Measurements from ENCODE around the gene KCNIP4. TPM values are rescaled to one million over a fixed set of nuclear protein-coding genes. Genes with fewer than 3 reads are reported as not detected.
"Not testable (repeated sequence)": the region's sequence is repeated elsewhere in the genome, so short reads cannot be mapped to it uniquely, and the experiment has no call there.

The KCNIP4 gene
- polyA plus RNA-seq, 2 donors: 0.12 TPM; not detected in 1

DNA sequence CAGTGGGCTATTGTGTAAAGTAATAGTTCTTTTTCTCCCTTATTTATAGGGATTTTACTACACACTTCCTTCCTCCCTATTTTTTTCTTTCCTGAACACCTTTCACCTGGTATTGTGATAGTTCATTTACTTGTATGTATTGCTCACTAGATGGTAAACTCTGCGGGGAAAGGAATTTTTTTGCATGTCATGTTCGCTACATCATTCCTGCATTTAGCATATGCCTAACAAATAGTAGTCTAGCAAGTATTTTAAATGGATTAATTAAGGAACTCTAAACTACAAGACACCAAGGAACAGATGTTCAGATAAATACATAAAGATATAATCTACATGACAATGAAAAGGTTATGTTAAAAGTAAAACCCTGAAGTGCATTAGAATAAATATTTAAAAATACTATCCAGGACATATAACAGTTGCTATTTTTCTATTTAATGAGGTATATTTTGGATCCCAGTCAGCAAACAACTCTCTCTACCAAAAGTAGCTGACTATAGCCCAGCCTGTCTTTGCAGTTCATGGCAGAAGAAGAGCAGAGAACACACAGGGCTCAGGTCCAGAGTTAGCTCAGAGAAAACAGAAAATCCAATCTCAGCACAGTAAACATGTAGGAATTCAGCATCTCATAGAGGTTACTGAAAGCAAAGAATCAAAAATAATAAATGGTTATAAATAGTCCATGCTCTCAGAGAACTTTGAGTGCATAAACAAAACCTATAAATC lies 1160.5 kb downstream of the KCNIP4 start:
- Histone ChIP-seq H3K9me3 (ENCODE audit: control insufficient read depth in 2 of 2, insufficient read depth in 1 of 2, low read depth in 1 of 2, low read length in 1 of 2) (no peaks in the 10 kb centered on the region), H3K36me3 (ENCODE audit: control insufficient read depth in 2 of 2, insufficient read depth in 2 of 2, low read length in 1 of 2) (no peaks in the 10 kb centered on the region), H3K4me3 (ENCODE audit: low read depth in 1 of 2, low read length in 2 of 2) (no peak overlapping the region), H3K4me1 (ENCODE audit: control insufficient read depth in 2 of 2, insufficient read depth in 2 of 2, low read length in 1 of 2) (no peaks in the 10 kb centered on the region), H3K27me3 (ENCODE audit: control insufficient read depth in 1 of 2, insufficient read depth in 2 of 2, low read length in 2 of 2) (no peaks in the 10 kb centered on the region), H3K27ac (ENCODE audit: low read depth in 2 of 2, low read length in 1 of 2) (no peak overlapping the region)
- 68 to 75% methylated on average over 2 of the region's 2 CpGs for WGBS, 2 donors

DNA sequence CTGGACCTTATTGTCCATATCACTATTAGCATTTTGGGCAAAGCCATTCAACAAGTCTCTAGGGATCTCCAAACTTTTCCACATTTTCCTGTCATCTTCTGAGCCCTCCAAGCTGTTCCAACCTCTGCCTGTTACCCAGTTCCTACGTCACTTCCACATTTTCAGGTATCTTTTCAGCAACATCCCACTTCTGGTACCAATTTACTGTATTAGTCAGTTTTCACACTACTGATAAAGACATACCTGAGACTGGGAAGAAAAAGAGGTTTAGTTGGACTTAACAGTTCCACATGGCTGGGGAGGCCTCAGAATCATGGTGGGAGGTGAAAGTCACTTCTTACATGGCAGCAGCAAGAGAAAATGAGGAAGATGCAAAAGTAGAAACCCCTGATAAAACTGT lies 1165.4 kb downstream of the KCNIP4 start:
- H3K27ac ChIP-seq (ENCODE audit: low read depth in 2 of 2, low read length in 1 of 2); H3K4me3 ChIP-seq (ENCODE audit: low read depth in 1 of 2, low read length in 2 of 2); H3K4me1 ChIP-seq (ENCODE audit: control insufficient read depth in 2 of 2, insufficient read depth in 2 of 2, low read length in 1 of 2); H3K9me3 ChIP-seq (ENCODE audit: control insufficient read depth in 2 of 2, insufficient read depth in 1 of 2, low read depth in 1 of 2, low read length in 1 of 2); H3K36me3 ChIP-seq (ENCODE audit: control insufficient read depth in 2 of 2, insufficient read depth in 2 of 2, low read length in 1 of 2); H3K27me3 ChIP-seq (ENCODE audit: control insufficient read depth in 1 of 2, insufficient read depth in 2 of 2, low read length in 2 of 2): not testable (repeated sequence)
- 92 to 97% methylated on average over 1 of the region's 1 CpG for WGBS, 2 donors

DNA sequence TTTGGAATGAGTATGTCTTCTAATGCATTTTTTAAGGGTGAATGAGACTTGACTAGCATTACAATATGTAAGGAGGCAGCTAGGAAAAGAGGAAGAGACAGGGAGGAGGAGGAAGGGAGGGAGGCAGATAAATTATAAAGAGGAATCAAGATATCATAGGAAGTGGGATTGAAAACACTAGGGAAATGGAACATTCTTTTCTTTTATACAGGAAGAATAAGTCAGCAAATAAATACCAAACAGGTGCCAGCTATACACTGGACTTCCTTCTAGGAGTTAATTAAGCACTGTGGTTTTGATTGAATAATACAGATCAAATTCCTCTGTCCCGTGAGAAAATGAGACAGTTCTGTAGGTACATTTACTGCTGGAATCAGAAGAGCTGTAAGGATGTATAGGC lies 1169.7 kb downstream of the KCNIP4 start:
- WGBS, 2 donors: 52 to 54% methylated on average over 1 of the region's 1 CpG
- no peaks in the 10 kb centered on the region for H3K36me3 ChIP-seq (ENCODE audit: control insufficient read depth in 2 of 2, insufficient read depth in 2 of 2, low read length in 1 of 2)
- H3K4me1 ChIP-seq (ENCODE audit: control insufficient read depth in 2 of 2, insufficient read depth in 2 of 2, low read length in 1 of 2): no peaks in the 10 kb centered on the region
- H3K9me3 ChIP-seq (ENCODE audit: control insufficient read depth in 2 of 2, insufficient read depth in 1 of 2, low read depth in 1 of 2, low read length in 1 of 2): no peaks in the 10 kb centered on the region
- no peaks in the 10 kb centered on the region for H3K27me3 ChIP-seq (ENCODE audit: control insufficient read depth in 1 of 2, insufficient read depth in 2 of 2, low read length in 2 of 2)
- H3K27ac ChIP-seq (ENCODE audit: low read depth in 2 of 2, low read length in 1 of 2): no peak overlapping the region
- no peak overlapping the region for H3K4me3 ChIP-seq (ENCODE audit: low read depth in 1 of 2, low read length in 2 of 2)

DNA sequence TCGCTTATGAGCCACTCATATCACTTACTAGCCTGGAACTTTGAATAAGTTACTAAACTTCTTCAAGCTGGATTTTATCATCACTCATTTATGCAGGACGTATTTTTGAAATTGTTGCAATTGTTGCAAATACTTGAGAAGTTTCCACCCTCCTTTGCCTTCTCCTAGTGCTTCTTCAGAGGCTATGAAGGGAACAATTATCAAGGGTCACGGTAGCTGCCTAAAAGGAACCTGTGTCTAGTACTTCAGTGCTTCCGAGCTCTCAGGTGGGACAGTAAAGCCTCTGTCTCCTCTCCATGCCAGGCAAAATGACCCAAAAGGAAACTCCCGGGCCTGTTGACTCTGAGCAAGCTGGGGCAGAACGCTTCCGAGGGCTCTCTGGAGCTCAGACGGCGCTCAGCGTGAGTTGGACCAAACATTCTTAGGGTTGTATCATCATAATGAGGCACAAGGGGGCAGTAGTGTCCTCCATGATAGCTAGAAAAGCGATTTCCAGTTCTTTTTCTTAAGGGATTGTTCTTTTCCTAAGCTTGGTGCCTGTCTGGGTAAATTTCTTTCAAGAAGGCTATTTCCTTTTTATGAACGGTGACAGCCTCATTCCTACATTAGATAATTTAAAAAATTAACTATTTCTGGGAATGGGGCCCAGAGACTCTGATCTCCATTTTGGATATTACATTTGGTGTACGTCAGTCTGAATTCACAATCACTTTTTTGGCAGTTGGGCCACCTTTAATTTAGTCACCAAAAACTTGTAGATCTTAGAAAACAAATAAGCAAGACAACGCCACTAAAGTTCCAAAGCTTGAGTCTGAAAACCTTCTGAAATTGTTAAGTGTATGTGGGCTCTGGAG lies 1175.2 kb downstream of the KCNIP4 start:
- no peaks in the 10 kb centered on the region for H3K4me1 ChIP-seq (ENCODE audit: control insufficient read depth in 2 of 2, insufficient read depth in 2 of 2, low read length in 1 of 2)
- H3K36me3 ChIP-seq (ENCODE audit: control insufficient read depth in 2 of 2, insufficient read depth in 2 of 2, low read length in 1 of 2): no peaks in the 10 kb centered on the region
- no peaks in the 10 kb centered on the region for H3K9me3 ChIP-seq (ENCODE audit: control insufficient read depth in 2 of 2, insufficient read depth in 1 of 2, low read depth in 1 of 2, low read length in 1 of 2)
- H3K27ac ChIP-seq (ENCODE audit: low read depth in 2 of 2, low read length in 1 of 2): no peak overlapping the region
- H3K27me3 ChIP-seq (ENCODE audit: control insufficient read depth in 1 of 2, insufficient read depth in 2 of 2, low read length in 2 of 2): no peaks in the 10 kb centered on the region
- 25 to 28% methylated on average over 14 of the region's 14 CpGs for WGBS, 2 donors
- no peak overlapping the region for H3K4me3 ChIP-seq (ENCODE audit: low read depth in 1 of 2, low read length in 2 of 2)

DNA sequence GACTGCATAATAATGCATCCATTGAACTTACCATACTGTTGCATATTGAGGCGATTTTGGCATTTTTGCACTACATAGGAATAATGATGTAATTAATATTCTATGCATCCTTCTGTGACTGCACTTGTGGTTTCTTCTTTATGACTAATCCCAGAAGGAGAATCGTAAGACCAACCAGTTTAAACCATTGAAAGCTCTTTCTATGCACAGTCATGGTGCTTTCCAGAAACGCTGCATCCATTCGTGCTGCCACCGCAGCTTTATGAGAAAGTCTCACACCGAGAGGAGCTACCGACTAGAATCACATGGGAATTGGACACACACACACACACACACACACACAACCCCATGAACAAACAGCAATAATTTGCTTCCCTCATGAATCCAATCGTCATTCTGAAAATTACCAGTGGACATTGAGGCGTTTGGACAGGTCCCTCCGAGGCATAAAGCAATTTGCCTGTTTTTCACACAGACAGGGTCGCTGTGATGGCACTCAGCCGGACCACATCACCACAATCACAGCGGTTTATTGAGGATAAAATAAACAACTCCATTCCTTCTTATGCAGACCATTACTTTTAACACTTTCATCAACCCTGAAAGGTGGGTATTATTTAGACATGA lies 1184.1 kb downstream of the KCNIP4 start:
- Histone ChIP-seq H3K27ac (ENCODE audit: low read depth in 2 of 2, low read length in 1 of 2) (no peak overlapping the region), H3K36me3 (ENCODE audit: control insufficient read depth in 2 of 2, insufficient read depth in 2 of 2, low read length in 1 of 2) (no peaks in the 10 kb centered on the region), H3K4me3 (ENCODE audit: low read depth in 1 of 2, low read length in 2 of 2) (no peak overlapping the region), H3K4me1 (ENCODE audit: control insufficient read depth in 2 of 2, insufficient read depth in 2 of 2, low read length in 1 of 2) (no peaks in the 10 kb centered on the region), H3K9me3 (ENCODE audit: control insufficient read depth in 2 of 2, insufficient read depth in 1 of 2, low read depth in 1 of 2, low read length in 1 of 2) (no peaks in the 10 kb centered on the region), H3K27me3 (ENCODE audit: control insufficient read depth in 1 of 2, insufficient read depth in 2 of 2, low read length in 2 of 2) (no peaks in the 10 kb centered on the region)
- WGBS, 2 donors: 81 to 88% methylated on average over 13 of the region's 13 CpGs

DNA sequence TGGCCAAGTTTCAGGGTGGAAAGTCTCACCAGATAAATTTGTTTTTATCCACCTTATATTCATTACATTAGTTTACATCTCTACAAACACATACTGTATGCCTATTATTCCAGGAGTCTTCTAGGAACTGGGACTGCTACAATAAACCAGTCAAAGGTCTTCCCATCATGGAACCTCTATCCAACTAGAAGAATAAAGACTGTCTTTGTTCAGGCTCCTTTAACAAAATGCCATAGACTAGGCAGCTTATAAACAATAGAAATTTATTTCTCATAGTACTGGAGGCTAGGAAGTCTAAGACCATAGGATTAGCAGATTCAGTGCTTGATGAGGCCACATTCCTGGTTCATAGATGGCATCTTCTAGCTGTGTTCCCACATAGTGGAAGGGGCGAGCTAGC lies 1186.7 kb downstream of the KCNIP4 start:
- Histone ChIP-seq H3K27ac (ENCODE audit: low read depth in 2 of 2, low read length in 1 of 2) (no peak overlapping the region), H3K27me3 (ENCODE audit: control insufficient read depth in 1 of 2, insufficient read depth in 2 of 2, low read length in 2 of 2) (no peaks in the 10 kb centered on the region), H3K9me3 (ENCODE audit: control insufficient read depth in 2 of 2, insufficient read depth in 1 of 2, low read depth in 1 of 2, low read length in 1 of 2) (no peaks in the 10 kb centered on the region), H3K36me3 (ENCODE audit: control insufficient read depth in 2 of 2, insufficient read depth in 2 of 2, low read length in 1 of 2) (no peaks in the 10 kb centered on the region), H3K4me1 (ENCODE audit: control insufficient read depth in 2 of 2, insufficient read depth in 2 of 2, low read length in 1 of 2) (no peaks in the 10 kb centered on the region), H3K4me3 (ENCODE audit: low read depth in 1 of 2, low read length in 2 of 2) (no peak overlapping the region)
- 92 to 95% methylated on average over 1 of the region's 1 CpG for WGBS, 2 donors

DNA sequence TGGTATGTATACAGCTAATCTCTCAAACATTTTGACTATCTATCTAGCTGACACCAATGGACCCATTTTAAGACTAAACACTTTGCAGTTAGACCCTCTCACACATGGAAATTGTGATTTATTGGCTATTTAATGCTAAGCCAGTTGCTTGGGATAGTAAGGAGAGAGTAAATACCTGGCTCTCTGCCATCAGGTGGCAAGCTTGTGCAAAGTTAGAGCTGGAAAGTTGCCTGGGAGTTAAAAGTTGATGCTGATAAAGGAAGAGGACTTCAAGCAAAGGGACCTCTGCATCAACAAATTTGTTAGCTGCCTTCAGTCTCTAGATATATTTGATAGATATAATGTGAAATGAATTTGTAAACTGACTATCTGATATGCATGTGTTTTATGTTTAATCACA lies 1187.2 kb downstream of the KCNIP4 start:
- Histone ChIP-seq H3K4me1 (ENCODE audit: control insufficient read depth in 2 of 2, insufficient read depth in 2 of 2, low read length in 1 of 2) (no peaks in the 10 kb centered on the region), H3K36me3 (ENCODE audit: control insufficient read depth in 2 of 2, insufficient read depth in 2 of 2, low read length in 1 of 2) (no peaks in the 10 kb centered on the region), H3K4me3 (ENCODE audit: low read depth in 1 of 2, low read length in 2 of 2) (no peak overlapping the region), H3K27me3 (ENCODE audit: control insufficient read depth in 1 of 2, insufficient read depth in 2 of 2, low read length in 2 of 2) (no peaks in the 10 kb centered on the region), H3K27ac (ENCODE audit: low read depth in 2 of 2, low read length in 1 of 2) (no peak overlapping the region), H3K9me3 (ENCODE audit: control insufficient read depth in 2 of 2, insufficient read depth in 1 of 2, low read depth in 1 of 2, low read length in 1 of 2) (no peaks in the 10 kb centered on the region)

DNA sequence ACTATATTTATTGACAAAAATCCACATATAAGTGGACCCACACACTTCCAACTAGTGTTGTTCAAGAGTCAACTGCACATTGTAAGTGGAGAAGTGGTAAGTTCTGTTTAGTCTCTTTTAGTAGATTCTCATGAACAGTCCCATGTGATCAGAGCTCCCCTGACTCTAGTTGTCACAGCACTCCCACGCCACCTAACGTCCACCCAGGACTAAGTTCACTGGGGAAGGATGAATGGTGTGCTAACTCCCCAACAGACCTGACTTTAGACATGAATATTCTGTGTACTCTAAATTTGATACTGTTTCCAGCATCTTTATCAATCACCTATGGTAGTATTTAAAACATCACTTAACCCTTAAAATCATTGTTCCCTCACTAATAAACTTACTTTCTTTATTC lies 1188.5 kb downstream of the KCNIP4 start:
- Histone ChIP-seq H3K9me3 (ENCODE audit: control insufficient read depth in 2 of 2, insufficient read depth in 1 of 2, low read depth in 1 of 2, low read length in 1 of 2) (no peaks in the 10 kb centered on the region), H3K27ac (ENCODE audit: low read depth in 2 of 2, low read length in 1 of 2) (no peak overlapping the region), H3K4me3 (ENCODE audit: low read depth in 1 of 2, low read length in 2 of 2) (no peak overlapping the region), H3K36me3 (ENCODE audit: control insufficient read depth in 2 of 2, insufficient read depth in 2 of 2, low read length in 1 of 2) (no peaks in the 10 kb centered on the region), H3K4me1 (ENCODE audit: control insufficient read depth in 2 of 2, insufficient read depth in 2 of 2, low read length in 1 of 2) (no peaks in the 10 kb centered on the region), H3K27me3 (ENCODE audit: control insufficient read depth in 1 of 2, insufficient read depth in 2 of 2, low read length in 2 of 2) (no peaks in the 10 kb centered on the region)
- 81 to 82% methylated on average over 2 of the region's 2 CpGs for WGBS, 2 donors

DNA sequence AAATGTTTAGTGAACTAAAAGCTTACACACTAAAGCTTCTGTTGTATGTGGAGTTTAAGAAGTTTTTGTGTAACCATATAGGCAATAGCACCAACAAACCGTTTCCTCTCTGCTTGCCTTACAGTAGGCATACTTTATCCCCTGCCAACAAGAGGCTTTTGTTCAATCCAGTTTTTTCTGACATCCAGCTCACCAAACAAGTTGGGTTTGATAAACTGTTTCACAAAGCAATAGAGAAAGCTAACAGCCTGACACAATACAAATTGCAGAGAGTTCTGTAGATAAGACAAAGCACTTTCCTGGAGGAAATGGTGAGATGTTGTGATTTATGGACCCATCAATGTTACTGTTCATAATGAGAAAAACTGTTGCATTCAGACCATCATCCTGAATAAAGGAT lies 1194.5 kb downstream of the KCNIP4 start:
- Histone ChIP-seq H3K9me3 (ENCODE audit: control insufficient read depth in 2 of 2, insufficient read depth in 1 of 2, low read depth in 1 of 2, low read length in 1 of 2) (no peaks in the 10 kb centered on the region), H3K27me3 (ENCODE audit: control insufficient read depth in 1 of 2, insufficient read depth in 2 of 2, low read length in 2 of 2) (no peaks in the 10 kb centered on the region), H3K27ac (ENCODE audit: low read depth in 2 of 2, low read length in 1 of 2) (no peak overlapping the region), H3K36me3 (ENCODE audit: control insufficient read depth in 2 of 2, insufficient read depth in 2 of 2, low read length in 1 of 2) (no peaks in the 10 kb centered on the region), H3K4me1 (ENCODE audit: control insufficient read depth in 2 of 2, insufficient read depth in 2 of 2, low read length in 1 of 2) (no peaks in the 10 kb centered on the region), H3K4me3 (ENCODE audit: low read depth in 1 of 2, low read length in 2 of 2) (no peak overlapping the region)
- WGBS, 2 donors: 50 to 64% methylated on average over 1 of the region's 1 CpG
